GM21515 (cell line): Measurements from ENCODE around the gene RPL9.
"Not testable (repeated sequence)": the region's sequence is repeated elsewhere in the genome, so short reads cannot be mapped to it uniquely, and the experiment has no call there.

Experiments
- ATAC-seq: cut with Tn5 transposase; IDR thresholded peaks from one replicate; pipeline ENCODE4 v1.9.1; 2021; ENCODE audit not compliant: unreplicated experiment

The RPL9 gene

GRCh38 chr4:39427520-39428114, 31.1 kb downstream of the RPL9 start:
- no peak for ATAC-seq

GRCh38 chr4:39426728-39427127, 32.0 kb downstream of the RPL9 start:
- ATAC-seq, result no peak

- not testable (repeated sequence) for ATAC-seq
Observed at GRCh38 chr4:39425297-39425696, 33.4 kb downstream of the RPL9 start.

- no peak for ATAC-seq
Observed at GRCh38 chr4:39422247-39422646, 36.5 kb downstream of the RPL9 start.

GRCh38 chr4:39415678-39416283, 42.9 kb downstream of the RPL9 start:
- no peak for ATAC-seq

GRCh38 chr4:39411561-39411960, 47.2 kb downstream of the RPL9 start:
- ATAC-seq, result not testable (repeated sequence)

GRCh38 chr4:39410415-39410814, 48.3 kb downstream of the RPL9 start:
- ATAC-seq, result no peak

- ATAC-seq, result no peak
Observed at GRCh38 chr4:39407584-39407885, 51.2 kb downstream of the RPL9 start.

GRCh38 chr4:39406763-39407583, 51.7 kb downstream of the RPL9 start, which contains the start of gene KLB:
Gene KLB, plus strand, starts transcription at chr4:39406930. Its CDS starts 20 bp downstream, at chr4:39406950.
- no peak for ATAC-seq
